ENCODE results near the gene ANAPC1. TPM values are rescaled to one million over a fixed set of nuclear protein-coding genes. Genes with fewer than 3 reads are reported as not detected.
"Not testable (repeated sequence)": the region's sequence is repeated elsewhere in the genome, so short reads cannot be mapped to it uniquely, and the experiment has no call there.

The ANAPC1 gene
- total and polyA plus RNA-seq, 4 donors: 4.1 to 35.1 (median 17.7) TPM

DNA sequence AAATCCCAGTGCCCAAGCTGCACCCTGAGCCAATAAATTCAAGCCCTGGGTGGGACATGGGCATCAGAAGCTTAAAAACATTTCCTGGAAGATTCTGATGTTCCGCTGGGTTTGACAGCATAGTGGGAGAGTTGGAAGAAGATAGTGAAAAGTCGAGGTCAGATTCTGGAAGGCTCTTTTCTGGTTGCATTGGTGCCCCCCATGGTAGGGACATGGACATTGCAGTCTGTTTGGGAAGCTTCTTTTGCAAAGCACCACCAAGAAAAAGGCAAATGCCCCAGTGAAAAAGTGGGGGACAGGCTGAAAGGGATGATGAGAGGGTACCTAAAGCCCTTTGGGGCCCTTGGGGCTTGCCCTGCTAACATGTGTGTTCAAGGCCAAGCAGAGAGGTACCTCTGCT, 35.4 kb upstream of the ANAPC1 start:
- ATAC-seq (ENCODE audit: low FRiP score): no peak
- H3K27ac ChIP-seq (ENCODE audit: low read depth in 1 of 2, low read length in 2 of 2): no peak overlapping the region
- H3K36me3 ChIP-seq (ENCODE audit: control insufficient read depth in 1 of 2, insufficient read depth in 2 of 2, low read length in 1 of 2): no peaks in the 10 kb centered on the region
- H3K9me3 ChIP-seq (ENCODE audit: control insufficient read depth, low read length): no peaks in the 10 kb centered on the region
- DNase-seq: no peak
- 62 to 64% methylated on average over 2 of the region's 2 CpGs for whole genome bisulfite sequencing, 2 donors
- intact Hi-C loops (cut with DNase I): no loop called here
- no peaks in the 10 kb centered on the region for H3K4me1 ChIP-seq (ENCODE audit: control insufficient read depth in 1 of 2, insufficient read depth in 2 of 2, low read length in 2 of 2)
- no peaks in the 10 kb centered on the region for H3K27me3 ChIP-seq (ENCODE audit: control insufficient read depth in 1 of 2, insufficient read depth in 2 of 2, low read length in 1 of 2)
- no peak overlapping the region for H3K4me3 ChIP-seq (ENCODE audit: low read length in 2 of 2)

DNA sequence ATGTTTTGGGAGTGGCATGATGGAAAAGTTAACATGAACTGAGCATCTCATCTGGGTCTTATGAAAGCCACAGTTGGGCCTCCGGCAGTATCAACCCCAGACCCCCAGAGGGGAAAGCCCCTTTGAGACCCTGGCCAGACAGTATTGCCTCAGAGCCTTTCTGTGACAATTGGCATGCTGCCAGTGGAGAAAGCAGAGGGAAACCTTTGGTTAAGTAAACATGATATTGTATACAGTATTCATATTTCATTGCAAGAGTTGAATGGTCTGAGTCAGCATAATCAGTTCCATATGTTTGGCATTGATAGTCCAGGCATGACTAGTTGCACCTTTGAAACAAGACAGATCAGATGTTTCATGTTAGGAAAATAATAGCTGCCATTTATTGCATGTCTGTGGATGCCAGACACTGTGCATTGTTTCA, 34.4 kb upstream of the ANAPC1 start:
- no peaks in the 10 kb centered on the region for H3K36me3 ChIP-seq (ENCODE audit: control insufficient read depth in 1 of 2, insufficient read depth in 2 of 2, low read length in 1 of 2)
- H3K4me3 ChIP-seq (ENCODE audit: low read length in 2 of 2): no peak overlapping the region
- no peaks in the 10 kb centered on the region for H3K4me1 ChIP-seq (ENCODE audit: control insufficient read depth in 1 of 2, insufficient read depth in 2 of 2, low read length in 2 of 2)
- ATAC-seq (ENCODE audit: low FRiP score) (no peak), DNase-seq (no peak)
- no peaks in the 10 kb centered on the region for H3K9me3 ChIP-seq (ENCODE audit: control insufficient read depth, low read length)
- intact Hi-C loops (cut with DNase I): no loop called here
- WGBS, 2 donors: 82 to 88% methylated on average over 1 of the region's 1 CpG
- H3K27ac ChIP-seq (ENCODE audit: low read depth in 1 of 2, low read length in 2 of 2): no peak overlapping the region
- H3K27me3 ChIP-seq (ENCODE audit: control insufficient read depth in 1 of 2, insufficient read depth in 2 of 2, low read length in 1 of 2): no peaks in the 10 kb centered on the region

- no peaks in the 10 kb centered on the region for H3K27me3 ChIP-seq (ENCODE audit: control insufficient read depth in 1 of 2, insufficient read depth in 2 of 2, low read length in 1 of 2)
- no peaks in the 10 kb centered on the region for H3K36me3 ChIP-seq (ENCODE audit: control insufficient read depth in 1 of 2, insufficient read depth in 2 of 2, low read length in 1 of 2)
- WGBS, 2 donors: 80 to 83% methylated on average over 3 of the region's 3 CpGs
- no peak overlapping the region for H3K27ac ChIP-seq (ENCODE audit: low read depth in 1 of 2, low read length in 2 of 2)
- no peak overlapping the region for H3K4me3 ChIP-seq (ENCODE audit: low read length in 2 of 2)
- no peaks in the 10 kb centered on the region for H3K9me3 ChIP-seq (ENCODE audit: control insufficient read depth, low read length)
- H3K4me1 ChIP-seq (ENCODE audit: control insufficient read depth in 1 of 2, insufficient read depth in 2 of 2, low read length in 2 of 2): no peaks in the 10 kb centered on the region
- intact Hi-C loops (cut with DNase I): no loop called here
- DNase-seq: no peak
- ATAC-seq (ENCODE audit: low FRiP score): no peak
These were observed 33.1 kb upstream of the ANAPC1 start for GRCh38 chr2:111917106-111917505.

- 83 to 84% methylated on average over 2 of the region's 2 CpGs for WGBS, 2 donors
- no peak for ATAC-seq (ENCODE audit: low FRiP score)
- intact Hi-C loops (cut with DNase I): no loop called here
These were observed 28.6 kb upstream of the ANAPC1 start for GRCh38 chr2:111912547-111912946.

GRCh38 chr2:111911295-111911977, 27.4 kb upstream of the ANAPC1 start:
- DNase-seq; H3K27ac ChIP-seq (ENCODE audit: low read depth in 1 of 2, low read length in 2 of 2); H3K27me3 ChIP-seq (ENCODE audit: control insufficient read depth in 1 of 2, insufficient read depth in 2 of 2, low read length in 1 of 2); H3K4me3 ChIP-seq (ENCODE audit: low read length in 2 of 2); intact Hi-C loops (cut with DNase I); H3K4me1 ChIP-seq (ENCODE audit: control insufficient read depth in 1 of 2, insufficient read depth in 2 of 2, low read length in 2 of 2); ATAC-seq (ENCODE audit: low FRiP score); H3K36me3 ChIP-seq (ENCODE audit: control insufficient read depth in 1 of 2, insufficient read depth in 2 of 2, low read length in 1 of 2); H3K9me3 ChIP-seq (ENCODE audit: control insufficient read depth, low read length): not testable (repeated sequence)
- 96 to 99% methylated on average over 7 of the region's 7 CpGs for WGBS, 2 donors

More at GRCh38 chr2:111912547-111912946, 28.6 kb upstream of the ANAPC1 start:
- Histone ChIP-seq H3K36me3 (ENCODE audit: control insufficient read depth in 1 of 2, insufficient read depth in 2 of 2, low read length in 1 of 2) (no peaks in the 10 kb centered on the region), H3K9me3 (ENCODE audit: control insufficient read depth, low read length) (no peaks in the 10 kb centered on the region), H3K27me3 (ENCODE audit: control insufficient read depth in 1 of 2, insufficient read depth in 2 of 2, low read length in 1 of 2) (no peaks in the 10 kb centered on the region), H3K4me3 (ENCODE audit: low read length in 2 of 2) (no peak overlapping the region), H3K27ac (ENCODE audit: low read depth in 1 of 2, low read length in 2 of 2) (no peak overlapping the region), H3K4me1 (ENCODE audit: control insufficient read depth in 1 of 2, insufficient read depth in 2 of 2, low read length in 2 of 2) (peaks cover 0 to 5% of the 10 kb centered on the region in 2 donors)
- DNase-seq: no peak

DNA sequence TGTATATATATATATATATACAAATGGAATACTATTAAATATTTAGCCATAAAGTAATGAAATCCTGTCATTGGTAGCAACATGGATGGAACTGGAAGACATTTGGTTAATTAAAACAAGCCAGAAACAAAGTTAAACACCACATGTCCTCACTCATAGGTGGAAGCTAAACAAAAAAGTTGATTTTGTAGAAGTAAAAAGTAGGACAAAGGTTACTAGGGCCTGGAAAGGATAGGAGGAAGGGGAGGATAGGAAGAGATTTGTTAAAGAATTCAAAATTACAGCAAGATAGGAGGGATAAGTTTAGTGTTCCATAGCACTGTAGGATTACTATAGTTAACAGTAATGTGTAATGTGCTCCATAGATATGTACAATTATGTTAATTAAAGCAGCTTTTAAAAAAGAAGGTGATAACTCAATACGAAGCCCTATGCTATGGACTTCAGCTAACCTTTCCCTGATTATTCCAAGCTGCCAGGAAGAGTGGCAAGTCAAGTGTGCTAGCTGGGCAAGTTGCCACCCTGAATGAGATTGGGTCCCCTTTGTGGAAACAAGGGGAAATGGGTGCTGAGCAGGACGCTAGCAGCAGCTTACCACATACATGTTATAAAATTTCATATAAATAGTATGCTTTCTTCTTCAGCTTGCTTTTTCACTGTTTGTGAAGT, 26.8 kb upstream of the ANAPC1 start:
- Histone ChIP-seq H3K27me3 (ENCODE audit: control insufficient read depth in 1 of 2, insufficient read depth in 2 of 2, low read length in 1 of 2) (no peaks in the 10 kb centered on the region), H3K36me3 (ENCODE audit: control insufficient read depth in 1 of 2, insufficient read depth in 2 of 2, low read length in 1 of 2) (no peaks in the 10 kb centered on the region), H3K27ac (ENCODE audit: low read depth in 1 of 2, low read length in 2 of 2) (no peak overlapping the region), H3K4me3 (ENCODE audit: low read length in 2 of 2) (no peak overlapping the region), H3K9me3 (ENCODE audit: control insufficient read depth, low read length) (no peaks in the 10 kb centered on the region), H3K4me1 (ENCODE audit: control insufficient read depth in 1 of 2, insufficient read depth in 2 of 2, low read length in 2 of 2) (peaks cover 3 to 7% of the 10 kb centered on the region in 2 donors)
- intact Hi-C loops (cut with DNase I): no loop called here
- ATAC-seq (ENCODE audit: low FRiP score): no peak
- WGBS, 2 donors: 76 to 80% methylated on average over 2 of the region's 2 CpGs
- no peak for DNase-seq

DNA sequence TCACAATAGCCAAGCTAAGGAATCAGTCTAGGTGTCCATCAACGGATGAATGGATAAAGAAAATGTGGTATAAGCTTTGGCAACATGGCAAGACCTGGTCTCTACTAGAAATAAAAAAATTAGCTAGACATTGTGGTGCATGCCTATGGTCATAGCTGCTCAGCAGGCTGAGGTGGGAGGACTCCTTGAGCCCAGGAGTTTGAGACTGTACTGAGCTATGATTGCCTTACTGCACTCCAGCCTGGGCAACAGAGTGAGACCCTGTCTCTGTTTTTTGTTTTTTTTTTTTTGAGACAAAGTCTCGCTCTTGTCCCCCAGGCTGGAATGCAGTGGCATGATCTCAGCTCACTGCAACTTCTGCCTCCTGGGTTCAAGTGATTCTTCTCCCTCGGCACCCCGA, 26.0 kb upstream of the ANAPC1 start:
- H3K9me3 ChIP-seq (ENCODE audit: control insufficient read depth, low read length); H3K27ac ChIP-seq (ENCODE audit: low read depth in 1 of 2, low read length in 2 of 2); H3K4me3 ChIP-seq (ENCODE audit: low read length in 2 of 2); H3K27me3 ChIP-seq (ENCODE audit: control insufficient read depth in 1 of 2, insufficient read depth in 2 of 2, low read length in 1 of 2); H3K36me3 ChIP-seq (ENCODE audit: control insufficient read depth in 1 of 2, insufficient read depth in 2 of 2, low read length in 1 of 2); DNase-seq; H3K4me1 ChIP-seq (ENCODE audit: control insufficient read depth in 1 of 2, insufficient read depth in 2 of 2, low read length in 2 of 2); ATAC-seq (ENCODE audit: low FRiP score): not testable (repeated sequence)
- intact Hi-C loops (cut with DNase I): loop anchor here in 1 of 2 donors (10.0 kb wide), 1 partner anchor 45 kb away; no protein-coding TSS in a partner anchor
- WGBS, 2 donors: 93 to 95% methylated on average over 4 of the region's 4 CpGs

- peaks cover 3 to 7% of the 10 kb centered on the region in 2 donors for H3K4me1 ChIP-seq (ENCODE audit: control insufficient read depth in 1 of 2, insufficient read depth in 2 of 2, low read length in 2 of 2)
- no peak for DNase-seq
- no peak overlapping the region for H3K27ac ChIP-seq (ENCODE audit: low read depth in 1 of 2, low read length in 2 of 2)
- H3K27me3 ChIP-seq (ENCODE audit: control insufficient read depth in 1 of 2, insufficient read depth in 2 of 2, low read length in 1 of 2): no peaks in the 10 kb centered on the region
- H3K36me3 ChIP-seq (ENCODE audit: control insufficient read depth in 1 of 2, insufficient read depth in 2 of 2, low read length in 1 of 2): no peaks in the 10 kb centered on the region
- H3K4me3 ChIP-seq (ENCODE audit: low read length in 2 of 2): no peak overlapping the region
- H3K9me3 ChIP-seq (ENCODE audit: control insufficient read depth, low read length): no peaks in the 10 kb centered on the region
- no peak for ATAC-seq (ENCODE audit: low FRiP score)
- 87 to 96% methylated on average over 3 of the region's 3 CpGs for WGBS, 2 donors
- intact Hi-C loops (cut with DNase I): loop anchor here in 1 of 2 donors (10.0 kb wide), 1 partner anchor 46 kb away; no protein-coding TSS in a partner anchor
These were observed 25.1 kb upstream of the ANAPC1 start for GRCh38 chr2:111909079-111909478.

GRCh38 chr2:111908578-111908977, 24.6 kb upstream of the ANAPC1 start:
- no peaks in the 10 kb centered on the region for H3K27me3 ChIP-seq (ENCODE audit: control insufficient read depth in 1 of 2, insufficient read depth in 2 of 2, low read length in 1 of 2)
- H3K4me1 ChIP-seq (ENCODE audit: control insufficient read depth in 1 of 2, insufficient read depth in 2 of 2, low read length in 2 of 2): peaks cover 3 to 7% of the 10 kb centered on the region in 2 donors
- no peak for ATAC-seq (ENCODE audit: low FRiP score)
- no peak overlapping the region for H3K27ac ChIP-seq (ENCODE audit: low read depth in 1 of 2, low read length in 2 of 2)
- DNase-seq: no peak
- H3K4me3 ChIP-seq (ENCODE audit: low read length in 2 of 2): no peak overlapping the region
- intact Hi-C loops (cut with DNase I): loop anchor here in 1 of 2 donors (10.0 kb wide), 1 partner anchor 46 kb away; no protein-coding TSS in a partner anchor
- no peaks in the 10 kb centered on the region for H3K9me3 ChIP-seq (ENCODE audit: control insufficient read depth, low read length)
- WGBS, 2 donors: 73 to 89% methylated on average over 1 of the region's 1 CpG
- no peaks in the 10 kb centered on the region for H3K36me3 ChIP-seq (ENCODE audit: control insufficient read depth in 1 of 2, insufficient read depth in 2 of 2, low read length in 1 of 2)

All from aorta (tissue), 5 donors.